NCI-H2171 treated with DMSO at 0.1 percent for 48 hours (cell line): Measurements from ENCODE around the gene SENP1.

Source experiments
- DNase-seq: peaks from one replicate; lab custom pipeline; 2025; lab: John Stamatoyannopoulos, UW

Gene SENP1

GRCh38 chr12:48067250-48067938 lies 38.5 kb downstream of the SENP1 start:
- DNase-seq = no peak

GRCh38 chr12:48065041-48065440 lies 40.8 kb downstream of the SENP1 start:
- DNase-seq = no peak

- no peak for DNase-seq
These were observed 42.3 kb downstream of the SENP1 start for GRCh38 chr12:48063530-48063929.

- no peak for DNase-seq
These were observed 43.8 kb downstream of the SENP1 start for GRCh38 chr12:48061938-48062719.

GRCh38 chr12:48060474-48060873 lies 45.4 kb downstream of the SENP1 start:
- DNase-seq = no peak

GRCh38 chr12:48058771-48059170 lies 47.1 kb downstream of the SENP1 start:
- no peak for DNase-seq

GRCh38 chr12:48054955-48055821 lies 50.7 kb downstream of the SENP1 start:
- no peak for DNase-seq

GRCh38 chr12:48053883-48054282 lies 52.0 kb downstream of the SENP1 start:
- no peak for DNase-seq

GRCh38 chr12:48053122-48053521 lies 52.8 kb downstream of the SENP1 start:
- DNase-seq = no peak

- DNase-seq = no peak
These were observed 54.2 kb downstream of the SENP1 start for GRCh38 chr12:48051681-48052080.

- no peak for DNase-seq
These were observed 55.7 kb downstream of the SENP1 start for GRCh38 chr12:48050174-48050573.

- DNase-seq = no peak
These were observed 59.8 kb downstream of the SENP1 start for GRCh38 chr12:48045965-48046518.

GRCh38 chr12:48045061-48045846 lies 60.6 kb downstream of the SENP1 start:
- DNase-seq = no peak

- no peak for DNase-seq
These were observed 61.5 kb downstream of the SENP1 start for GRCh38 chr12:48044396-48044795.

GRCh38 chr12:48043771-48044170 lies 62.1 kb downstream of the SENP1 start:
- DNase-seq = no peak

GRCh38 chr12:48041591-48042423 lies 64.1 kb downstream of the SENP1 start:
- no peak for DNase-seq

GRCh38 chr12:48040354-48040753 lies 65.5 kb downstream of the SENP1 start:
- DNase-seq = no peak

GRCh38 chr12:48039151-48039550 lies 66.7 kb downstream of the SENP1 start:
- DNase-seq = no peak

GRCh38 chr12:48038085-48038484 lies 67.8 kb downstream of the SENP1 start:
- DNase-seq = no peak

- no peak for DNase-seq
These were observed 68.5 kb downstream of the SENP1 start for GRCh38 chr12:48037267-48037915.
